ENCODE data around the gene OPHN1.

OPHN1 gene

GRCh38 chrX:68199062-68199848 lies 234.0 kb downstream of the OPHN1 start:
- TF ChIP-seq GATA2 (IDR thresholded peaks at IDR 0.05; ENCODE audit: low read depth, low read length) = no peak
- TF ChIP-seq GATA3 (IDR thresholded peaks at IDR 0.05; ENCODE audit: low read depth, low read length) = no peak

GRCh38 chrX:68196939-68197791 lies 236.1 kb downstream of the OPHN1 start:
- TF ChIP-seq GATA2 (IDR thresholded peaks at IDR 0.05; ENCODE audit: low read depth, low read length) = no peak
- no peak for TF ChIP-seq GATA3 (IDR thresholded peaks at IDR 0.05; ENCODE audit: low read depth, low read length)

- no peak for TF ChIP-seq GATA3 (IDR thresholded peaks at IDR 0.05; ENCODE audit: low read depth, low read length)
- no peak for TF ChIP-seq GATA2 (IDR thresholded peaks at IDR 0.05; ENCODE audit: low read depth, low read length)
Measured at GRCh38 chrX:68195561-68195960, 237.7 kb downstream of the OPHN1 start.

- TF ChIP-seq GATA2 (IDR thresholded peaks at IDR 0.05; ENCODE audit: low read depth, low read length) = no peak
- TF ChIP-seq GATA3 (IDR thresholded peaks at IDR 0.05; ENCODE audit: low read depth, low read length) = no peak
Measured at GRCh38 chrX:68193786-68194185, 239.5 kb downstream of the OPHN1 start.

GRCh38 chrX:68193234-68193633 lies 240.1 kb downstream of the OPHN1 start:
- TF ChIP-seq GATA3 (IDR thresholded peaks at IDR 0.05; ENCODE audit: low read depth, low read length) (no peak), GATA2 (IDR thresholded peaks at IDR 0.05; ENCODE audit: low read depth, low read length) (no peak)

- TF ChIP-seq GATA2 (IDR thresholded peaks at IDR 0.05; ENCODE audit: low read depth, low read length) = no peak
- no peak for TF ChIP-seq GATA3 (IDR thresholded peaks at IDR 0.05; ENCODE audit: low read depth, low read length)
Measured at GRCh38 chrX:68190799-68191198, 242.5 kb downstream of the OPHN1 start.

GRCh38 chrX:68186552-68187262 lies 246.6 kb downstream of the OPHN1 start:
- TF ChIP-seq GATA3 (IDR thresholded peaks at IDR 0.05; ENCODE audit: low read depth, low read length) (no peak), GATA2 (IDR thresholded peaks at IDR 0.05; ENCODE audit: low read depth, low read length) (no peak)

- TF ChIP-seq GATA2 (IDR thresholded peaks at IDR 0.05; ENCODE audit: low read depth, low read length) (no peak), GATA3 (IDR thresholded peaks at IDR 0.05; ENCODE audit: low read depth, low read length) (no peak)
Measured at GRCh38 chrX:68185161-68185560, 248.1 kb downstream of the OPHN1 start.

GRCh38 chrX:68183612-68184214 lies 249.6 kb downstream of the OPHN1 start:
- TF ChIP-seq GATA2 (IDR thresholded peaks at IDR 0.05; ENCODE audit: low read depth, low read length) (no peak), GATA3 (IDR thresholded peaks at IDR 0.05; ENCODE audit: low read depth, low read length) (no peak)

GRCh38 chrX:68180579-68180978 lies 252.7 kb downstream of the OPHN1 start:
- no peak for TF ChIP-seq GATA3 (IDR thresholded peaks at IDR 0.05; ENCODE audit: low read depth, low read length)
- TF ChIP-seq GATA2 (IDR thresholded peaks at IDR 0.05; ENCODE audit: low read depth, low read length) = no peak

GRCh38 chrX:68179355-68179754 lies 253.9 kb downstream of the OPHN1 start:
- TF ChIP-seq GATA2 (IDR thresholded peaks at IDR 0.05; ENCODE audit: low read depth, low read length) (no peak), GATA3 (IDR thresholded peaks at IDR 0.05; ENCODE audit: low read depth, low read length) (no peak)

- TF ChIP-seq GATA3 (IDR thresholded peaks at IDR 0.05; ENCODE audit: low read depth, low read length) (no peak), GATA2 (IDR thresholded peaks at IDR 0.05; ENCODE audit: low read depth, low read length) (no peak)
Measured at GRCh38 chrX:68177542-68177941, 255.8 kb downstream of the OPHN1 start.

- TF ChIP-seq GATA3 (IDR thresholded peaks at IDR 0.05; ENCODE audit: low read depth, low read length) = no peak
- no peak for TF ChIP-seq GATA2 (IDR thresholded peaks at IDR 0.05; ENCODE audit: low read depth, low read length)
Measured at GRCh38 chrX:68175562-68175961, 257.7 kb downstream of the OPHN1 start.

GRCh38 chrX:68163441-68163840 lies 269.9 kb downstream of the OPHN1 start:
- TF ChIP-seq GATA2 (IDR thresholded peaks at IDR 0.05; ENCODE audit: low read depth, low read length) (no peak), GATA3 (IDR thresholded peaks at IDR 0.05; ENCODE audit: low read depth, low read length) (no peak)

Data from SH-SY5Y (cell line).